ENCODE measurements around the gene ADAMTS9. TPM values are rescaled to one million over a fixed set of nuclear protein-coding genes. Genes with fewer than 3 reads are reported as not detected.

Gene ADAMTS9
- total and polyA plus RNA-seq, 2 donors (not counting 1 experiment from before 2014, with no cell fraction given), result not detected

GRCh38 chr3:64648927-64649906, 38.6 kb downstream of the ADAMTS9 start:
- H3K9me3 Mint-ChIP-seq (ENCODE audit: insufficient read depth), result peaks cover 2% of the 10 kb centered on the region
- H3K4me1 ChIP-seq (ENCODE audit: control insufficient read depth in 2 of 2, insufficient read depth in 2 of 2, low read length in 2 of 2), result no peaks in the 10 kb centered on the region
- H3K4me1 Mint-ChIP-seq, result no peaks in the 10 kb centered on the region
- no peaks in the 10 kb centered on the region for H4K20me1 ChIP-seq (ENCODE audit: control insufficient read depth, insufficient read depth, low read length, poor library complexity, severe bottlenecking)
- 93% methylated on average over 8 of the region's 11 CpGs for whole genome bisulfite sequencing (ENCODE audit: insufficient coverage)
- intact Hi-C loops (cut with micrococcal nuclease), result no loop called here
- H3K4me3 ChIP-seq (ENCODE audit: control extremely low read depth in 1 of 5, extremely low read depth in 1 of 5, insufficient read depth in 1 of 5, low read depth in 2 of 5, low read length in 4 of 5), result no peak overlapping the region
- H3K27me3 ChIP-seq (replicated peaks in 1 of 4; ENCODE audit: control extremely low read depth in 1 of 4, control insufficient read depth in 3 of 4, insufficient read depth in 4 of 4, low read length in 3 of 4), result no peaks in the 10 kb centered on the region
- no peak overlapping the region for H2AFZ ChIP-seq (ENCODE audit: insufficient read depth, low read depth, low read length, poor library complexity, severe bottlenecking)
- no peaks in the 10 kb centered on the region for H3K79me2 ChIP-seq (ENCODE audit: control insufficient read depth, insufficient read depth, low read length)
- H3K27me3 Mint-ChIP-seq, result no peaks in the 10 kb centered on the region
- ATAC-seq (ENCODE audit: low read depth) (no peak), DNase-seq (no peak)
- no peak overlapping the region for H3K9ac ChIP-seq (ENCODE audit: low read length)
- POLR2A ChIA-PET, result no interaction called here
- H3K27ac Mint-ChIP-seq, result no peak overlapping the region
- no peak overlapping the region for H3K4me2 ChIP-seq (replicated peaks; ENCODE audit: low read depth, low read length, poor library complexity, severe bottlenecking)
- CTCF ChIA-PET, result interaction anchor here (0.8 kb wide), 1 partner anchor 60 kb away, joined by 3 read pairs; no protein-coding TSS in a partner anchor
- peaks cover 0 to under 1% (median 0%) of the 10 kb centered on the region in 3 donors for H3K9me3 ChIP-seq (ENCODE audit: control extremely low read depth in 1 of 3, control insufficient read depth in 2 of 3, insufficient read depth in 1 of 3, low read length in 2 of 3)
- TF ChIP-seq EZH2 (IDR thresholded peaks at IDR 0.05; ENCODE audit: borderline replicate concordance, insufficient read depth, low read depth, low read length, poor library complexity, severe bottlenecking), result no peak
- no peak for TF ChIP-seq CTCF (IDR thresholded peaks at IDR 0.05)
- no peaks in the 10 kb centered on the region for H3K36me3 ChIP-seq (replicated peaks in 1 of 2; ENCODE audit: control extremely low read depth in 1 of 2, control insufficient read depth in 1 of 2, extremely low read depth in 1 of 2, insufficient read depth in 2 of 2, low read length in 1 of 2)
- H3K4me3 Mint-ChIP-seq, result no peak overlapping the region
- no peak overlapping the region for H3K27ac ChIP-seq (ENCODE audit: low read length in 2 of 2)

GRCh38 chr3:64647825-64648224, 40.0 kb downstream of the ADAMTS9 start:
- POLR2A ChIA-PET, result no interaction called here
- WGBS (ENCODE audit: insufficient coverage), result 89% methylated on average over 1 of the region's 7 CpGs
- no peak for ATAC-seq (ENCODE audit: low read depth)

More at GRCh38 chr3:64647825-64648224, 40.0 kb downstream of the ADAMTS9 start:
- Histone ChIP-seq H4K20me1 (ENCODE audit: control insufficient read depth, insufficient read depth, low read length, poor library complexity, severe bottlenecking) (no peaks in the 10 kb centered on the region), H2AFZ (ENCODE audit: insufficient read depth, low read depth, low read length, poor library complexity, severe bottlenecking) (no peak overlapping the region), H3K4me1 (ENCODE audit: control insufficient read depth in 2 of 2, insufficient read depth in 2 of 2, low read length in 2 of 2) (no peaks in the 10 kb centered on the region), H3K4me2 (replicated peaks; ENCODE audit: low read depth, low read length, poor library complexity, severe bottlenecking) (no peak overlapping the region), H3K27me3 (replicated peaks in 1 of 4; ENCODE audit: control extremely low read depth in 1 of 4, control insufficient read depth in 3 of 4, insufficient read depth in 4 of 4, low read length in 3 of 4) (no peaks in the 10 kb centered on the region), H3K9ac (ENCODE audit: low read length) (no peak overlapping the region), H3K79me2 (ENCODE audit: control insufficient read depth, insufficient read depth, low read length) (no peaks in the 10 kb centered on the region), H3K4me3 (ENCODE audit: control extremely low read depth in 1 of 5, extremely low read depth in 1 of 5, insufficient read depth in 1 of 5, low read depth in 2 of 5, low read length in 4 of 5) (no peak overlapping the region), H3K36me3 (replicated peaks in 1 of 2; ENCODE audit: control extremely low read depth in 1 of 2, control insufficient read depth in 1 of 2, extremely low read depth in 1 of 2, insufficient read depth in 2 of 2, low read length in 1 of 2) (no peaks in the 10 kb centered on the region), H3K27ac (ENCODE audit: low read length in 2 of 2) (no peak overlapping the region), H3K9me3 (ENCODE audit: control extremely low read depth in 1 of 3, control insufficient read depth in 2 of 3, insufficient read depth in 1 of 3, low read length in 2 of 3) (peaks cover 0 to 2% (median 1%) of the 10 kb centered on the region in 3 donors)
- CTCF ChIA-PET, result no interaction called here
- no peaks in the 10 kb centered on the region for H3K27me3 Mint-ChIP-seq
- no peak for DNase-seq
- H3K9me3 Mint-ChIP-seq (ENCODE audit: insufficient read depth), result peaks cover 2% of the 10 kb centered on the region
- intact Hi-C loops (cut with micrococcal nuclease), result no loop called here
- H3K4me3 Mint-ChIP-seq, result no peak overlapping the region
- no peaks in the 10 kb centered on the region for H3K4me1 Mint-ChIP-seq
- no peak overlapping the region for H3K27ac Mint-ChIP-seq
- TF ChIP-seq CTCF (IDR thresholded peaks at IDR 0.05) (no peak), EZH2 (IDR thresholded peaks at IDR 0.05; ENCODE audit: borderline replicate concordance, insufficient read depth, low read depth, low read length, poor library complexity, severe bottlenecking) (no peak)

Data from B cell (primary cell).